Mucosa of stomach (tissue), 1 donor: ENCODE results near the gene ARID1A.
A peak's percentile ranks its signal among the peaks of the same experiment; 100 is the strongest.

Experiments
- H3K27me3 ChIP-seq: one replicate; pipeline ENCODE4 v1.7.0; 2013; ENCODE audit warnings: mild to moderate bottlenecking, low read length; ENCODE audit not compliant: control insufficient read depth, insufficient read depth
- H3K36me3 ChIP-seq: one replicate; pipeline ENCODE4 v1.7.0; 2013; ENCODE audit warnings: low read length; ENCODE audit not compliant: control insufficient read depth, insufficient read depth
- H3K4me1 ChIP-seq: one replicate; pipeline ENCODE4 v1.7.0; 2013; ENCODE audit warnings: mild to moderate bottlenecking, low read length; ENCODE audit not compliant: control insufficient read depth, insufficient read depth
- H3K4me3 ChIP-seq: one replicate; pipeline ENCODE4 v1.7.0; 2013; ENCODE audit warnings: low read length
- H3K9ac ChIP-seq: one replicate; pipeline ENCODE4 v1.7.0; 2013; ENCODE audit warnings: mild to moderate bottlenecking, low read length, moderate library complexity
- H3K9me3 ChIP-seq: one replicate; pipeline ENCODE4 v1.7.0; 2013; ENCODE audit warnings: mild to moderate bottlenecking, low read length, moderate library complexity; ENCODE audit not compliant: control insufficient read depth
- donor health status: Pancreatic carcinoma.

The ARID1A gene

DNA sequence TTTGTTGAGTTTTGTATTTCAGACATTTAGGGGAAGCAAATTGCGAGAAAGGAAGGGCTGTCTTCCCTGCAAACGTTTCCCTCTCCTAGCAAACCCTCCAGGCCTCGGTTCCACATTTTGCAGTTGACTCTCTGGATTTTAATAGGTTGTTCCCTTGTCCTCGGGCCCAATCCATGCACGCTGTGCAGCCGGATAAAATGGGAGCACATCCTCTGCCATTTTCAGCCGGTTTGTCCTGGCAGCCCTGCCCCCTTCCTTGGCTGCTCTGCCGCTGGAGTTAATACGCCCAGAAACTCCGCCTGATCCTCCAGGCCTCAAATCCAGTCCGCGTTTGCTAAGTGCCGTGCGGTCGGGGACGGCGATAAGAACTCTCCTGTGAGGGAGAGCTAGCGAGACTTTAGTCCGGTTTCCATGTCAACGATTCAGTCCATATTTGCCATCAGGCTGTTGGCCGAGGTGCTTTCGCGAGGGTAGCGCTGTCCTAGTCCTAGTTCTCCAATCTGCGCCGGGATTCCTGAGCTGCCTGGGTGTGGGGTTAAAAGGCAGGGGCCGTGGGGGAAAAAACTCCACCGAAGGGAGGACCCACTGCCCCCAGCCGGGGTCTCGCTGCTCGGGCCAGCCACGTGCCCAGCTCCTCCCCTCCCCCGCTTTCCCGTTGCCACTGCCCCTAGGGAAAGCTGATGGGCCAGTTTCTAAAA lies 2.9 kb upstream of the ARID1A start:
- Histone ChIP-seq H3K27me3 (no peaks in the 10 kb centered on the region), H3K4me1 (peaks cover 34% of the 10 kb centered on the region)

GRCh38 chr1:26693599-26694572 lies 1.9 kb upstream of the ARID1A start:
- peaks cover 38% of the 10 kb centered on the region for H3K4me1 ChIP-seq
- H3K4me3 ChIP-seq = peak overlapping the region; percentile 57
- peak overlapping the region; percentile 84 for H3K9ac ChIP-seq
- no peaks in the 10 kb centered on the region for H3K9me3 ChIP-seq
- no peaks in the 10 kb centered on the region for H3K36me3 ChIP-seq
- H3K27me3 ChIP-seq = no peaks in the 10 kb centered on the region

More for the DNA sequence above, 2.9 kb upstream of the ARID1A start:
- Histone ChIP-seq H3K36me3 (no peaks in the 10 kb centered on the region), H3K9ac (peak overlapping the region; percentile 84), H3K9me3 (no peaks in the 10 kb centered on the region), H3K4me3 (peak overlapping the region; percentile 57)

DNA sequence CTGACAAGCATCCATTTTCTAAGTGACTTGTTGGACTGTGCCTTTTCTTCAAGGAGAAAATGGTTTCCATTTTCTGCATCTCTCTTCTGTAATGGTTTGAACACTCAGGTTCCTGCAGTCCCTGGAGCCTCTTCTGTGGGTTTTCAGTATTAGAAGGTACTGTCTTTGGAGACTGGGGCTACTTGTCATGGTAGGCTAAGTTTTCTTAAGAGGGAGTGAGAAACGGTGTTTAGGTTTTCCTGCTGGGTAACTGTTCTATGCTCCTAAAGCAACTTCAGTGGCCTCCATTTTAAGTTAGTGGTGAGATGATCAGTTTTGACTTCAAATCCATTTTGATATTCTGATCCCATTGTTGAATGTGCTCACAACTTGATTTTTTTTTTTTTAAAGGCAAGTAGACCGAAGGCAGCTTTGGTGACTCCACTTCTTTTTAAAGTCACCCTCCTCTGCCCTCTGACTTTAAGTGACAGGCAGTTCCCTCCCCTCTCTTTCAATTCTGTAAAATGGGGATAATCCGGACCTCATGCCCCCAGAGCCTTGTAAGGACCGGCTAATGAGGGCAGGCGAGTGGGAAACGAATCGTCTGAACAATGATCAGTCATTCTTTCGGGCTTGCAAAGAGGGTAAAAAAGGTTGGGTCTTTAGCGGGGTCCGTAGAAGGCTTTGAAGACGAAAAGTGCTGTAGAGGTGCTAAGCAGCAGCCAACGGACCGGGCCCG lies 1.0 kb upstream of the ARID1A start:
- Histone ChIP-seq H3K9ac (peak overlapping the region; percentile 78), H3K4me1 (peaks cover 47% of the 10 kb centered on the region), H3K27me3 (no peaks in the 10 kb centered on the region)

DNA sequence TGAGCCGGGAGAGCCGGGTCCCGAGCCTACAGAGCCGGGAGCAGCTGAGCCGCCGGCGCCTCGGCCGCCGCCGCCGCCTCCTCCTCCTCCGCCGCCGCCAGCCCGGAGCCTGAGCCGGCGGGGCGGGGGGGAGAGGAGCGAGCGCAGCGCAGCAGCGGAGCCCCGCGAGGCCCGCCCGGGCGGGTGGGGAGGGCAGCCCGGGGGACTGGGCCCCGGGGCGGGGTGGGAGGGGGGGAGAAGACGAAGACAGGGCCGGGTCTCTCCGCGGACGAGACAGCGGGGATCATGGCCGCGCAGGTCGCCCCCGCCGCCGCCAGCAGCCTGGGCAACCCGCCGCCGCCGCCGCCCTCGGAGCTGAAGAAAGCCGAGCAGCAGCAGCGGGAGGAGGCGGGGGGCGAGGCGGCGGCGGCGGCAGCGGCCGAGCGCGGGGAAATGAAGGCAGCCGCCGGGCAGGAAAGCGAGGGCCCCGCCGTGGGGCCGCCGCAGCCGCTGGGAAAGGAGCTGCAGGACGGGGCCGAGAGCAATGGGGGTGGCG lies 371 bp downstream of the ARID1A start:
- peak overlapping the region; percentile 81 for H3K9ac ChIP-seq
- H3K9me3 ChIP-seq = no peaks in the 10 kb centered on the region
- no peaks in the 10 kb centered on the region for H3K27me3 ChIP-seq
- H3K4me1 ChIP-seq = peaks cover 53% of the 10 kb centered on the region
- no peaks in the 10 kb centered on the region for H3K36me3 ChIP-seq
- H3K4me3 ChIP-seq = no peak overlapping the region

More for the DNA sequence above, 1.0 kb upstream of the ARID1A start:
- H3K36me3 ChIP-seq = no peaks in the 10 kb centered on the region
- H3K9me3 ChIP-seq = no peaks in the 10 kb centered on the region
- peak overlapping the region; percentile 68 for H3K4me3 ChIP-seq

- Histone ChIP-seq H3K9ac (peak overlapping the region; percentile 81), H3K9me3 (no peaks in the 10 kb centered on the region), H3K4me3 (no peak overlapping the region), H3K36me3 (no peaks in the 10 kb centered on the region), H3K27me3 (no peaks in the 10 kb centered on the region), H3K4me1 (peaks cover 58% of the 10 kb centered on the region)
Measured at GRCh38 chr1:26696654-26697430, 1.0 kb downstream of the ARID1A start.

DNA sequence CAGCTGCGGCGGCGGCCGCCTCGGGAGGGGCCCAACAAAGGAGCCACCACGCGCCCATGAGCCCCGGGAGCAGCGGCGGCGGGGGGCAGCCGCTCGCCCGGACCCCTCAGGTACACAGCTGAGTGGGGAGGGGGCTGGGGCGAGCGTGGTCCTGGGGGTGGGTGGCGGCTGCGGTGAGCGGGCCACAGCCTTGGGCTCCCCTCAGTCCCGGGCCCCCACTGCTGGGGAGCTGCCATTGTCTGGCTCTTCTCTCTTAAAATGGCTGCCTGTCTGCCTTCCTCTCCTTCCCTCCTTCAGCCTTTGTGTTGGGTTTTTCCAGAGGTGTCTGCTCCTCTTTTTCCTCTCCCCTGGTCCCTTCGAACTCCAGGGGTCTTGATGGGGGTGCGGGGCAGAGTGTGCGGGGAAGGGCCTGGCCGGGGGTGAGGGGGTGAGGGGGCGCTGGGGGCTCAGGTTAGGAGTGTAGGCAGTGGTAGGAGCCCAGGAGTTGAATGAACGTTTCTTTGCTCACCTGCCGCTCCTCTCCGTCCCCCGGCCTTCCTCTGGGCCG lies 1.7 kb downstream of the ARID1A start:
- Histone ChIP-seq H3K4me1 (peaks cover 61% of the 10 kb centered on the region), H3K9ac (peak overlapping the region; percentile 81), H3K9me3 (no peaks in the 10 kb centered on the region), H3K27me3 (no peaks in the 10 kb centered on the region), H3K4me3 (peak overlapping the region; percentile 35), H3K36me3 (no peaks in the 10 kb centered on the region)

GRCh38 chr1:26697978-26698849 lies 2.4 kb downstream of the ARID1A start:
- Histone ChIP-seq H3K36me3 (no peaks in the 10 kb centered on the region), H3K9me3 (no peaks in the 10 kb centered on the region), H3K4me3 (peak overlapping the region; percentile 35), H3K27me3 (no peaks in the 10 kb centered on the region), H3K4me1 (peaks cover 67% of the 10 kb centered on the region), H3K9ac (peak overlapping the region; percentile 81)

- H3K27me3 ChIP-seq = no peaks in the 10 kb centered on the region
- peaks cover 70% of the 10 kb centered on the region for H3K4me1 ChIP-seq
- no peak overlapping the region for H3K4me3 ChIP-seq
- no peaks in the 10 kb centered on the region for H3K36me3 ChIP-seq
- no peaks in the 10 kb centered on the region for H3K9me3 ChIP-seq
- H3K9ac ChIP-seq = peak overlapping the region; percentile 8
Measured at GRCh38 chr1:26700711-26701110, 4.9 kb downstream of the ARID1A start.

DNA sequence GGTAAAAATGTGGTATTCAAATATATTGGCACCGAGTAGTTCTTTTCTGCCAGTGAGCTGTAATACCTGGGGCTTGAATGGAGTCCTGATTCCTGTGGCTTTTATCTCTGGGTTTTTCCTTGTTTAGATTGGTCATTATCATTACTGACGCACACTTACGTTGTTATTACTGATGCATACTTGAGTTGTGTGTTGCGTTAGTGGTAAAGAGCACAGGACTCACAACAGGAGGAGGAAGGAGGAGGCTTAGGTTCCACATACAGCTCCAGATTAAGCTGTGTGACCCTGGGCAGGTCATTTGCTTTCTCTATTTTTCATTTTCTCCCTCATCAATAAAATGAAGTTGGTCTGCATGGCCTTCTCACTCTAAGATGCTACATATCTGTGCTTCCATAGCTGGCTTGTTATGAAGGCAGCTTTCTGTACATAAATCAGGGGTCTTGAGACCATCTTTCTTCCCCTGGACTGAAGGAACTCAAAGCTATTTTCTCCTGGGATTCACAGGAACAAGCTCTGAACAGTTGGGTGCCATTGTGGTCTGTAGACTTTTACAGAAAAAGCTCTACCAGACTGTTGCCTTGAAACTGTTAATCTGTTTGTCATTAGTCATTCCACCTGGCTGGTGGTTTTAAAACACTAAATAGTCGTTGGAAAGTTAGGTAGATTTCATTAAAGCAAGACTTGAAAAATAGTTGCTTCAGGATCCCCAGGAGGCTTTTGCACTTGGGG lies 5.6 kb downstream of the ARID1A start:
- Histone ChIP-seq H3K27me3 (no peaks in the 10 kb centered on the region), H3K4me1 (peaks cover 77% of the 10 kb centered on the region), H3K4me3 (no peak overlapping the region), H3K9ac (no peak overlapping the region), H3K9me3 (no peaks in the 10 kb centered on the region), H3K36me3 (no peaks in the 10 kb centered on the region)
